ENCODE results near the gene EMP1. TPM values are rescaled to one million over a fixed set of nuclear protein-coding genes. Genes with fewer than 3 reads are reported as not detected.
A peak's percentile ranks its signal among the peaks of the same experiment; 100 is the strongest.

The EMP1 gene
- total and polyA plus RNA-seq, 12 donors: 46.2 to 403 (median 88.5) TPM

- H3K27me3 ChIP-seq: no peaks in the 10 kb centered on the region
- DNase-seq (no peak), ATAC-seq (no peak)
- WGBS, 2 donors: 74 to 76% methylated on average over 11 of the region's 11 CpGs
- no peaks in the 10 kb centered on the region for H3K36me3 ChIP-seq
- no peak overlapping the region for H3K4me3 ChIP-seq
- TF ChIP-seq, protein P1, sequence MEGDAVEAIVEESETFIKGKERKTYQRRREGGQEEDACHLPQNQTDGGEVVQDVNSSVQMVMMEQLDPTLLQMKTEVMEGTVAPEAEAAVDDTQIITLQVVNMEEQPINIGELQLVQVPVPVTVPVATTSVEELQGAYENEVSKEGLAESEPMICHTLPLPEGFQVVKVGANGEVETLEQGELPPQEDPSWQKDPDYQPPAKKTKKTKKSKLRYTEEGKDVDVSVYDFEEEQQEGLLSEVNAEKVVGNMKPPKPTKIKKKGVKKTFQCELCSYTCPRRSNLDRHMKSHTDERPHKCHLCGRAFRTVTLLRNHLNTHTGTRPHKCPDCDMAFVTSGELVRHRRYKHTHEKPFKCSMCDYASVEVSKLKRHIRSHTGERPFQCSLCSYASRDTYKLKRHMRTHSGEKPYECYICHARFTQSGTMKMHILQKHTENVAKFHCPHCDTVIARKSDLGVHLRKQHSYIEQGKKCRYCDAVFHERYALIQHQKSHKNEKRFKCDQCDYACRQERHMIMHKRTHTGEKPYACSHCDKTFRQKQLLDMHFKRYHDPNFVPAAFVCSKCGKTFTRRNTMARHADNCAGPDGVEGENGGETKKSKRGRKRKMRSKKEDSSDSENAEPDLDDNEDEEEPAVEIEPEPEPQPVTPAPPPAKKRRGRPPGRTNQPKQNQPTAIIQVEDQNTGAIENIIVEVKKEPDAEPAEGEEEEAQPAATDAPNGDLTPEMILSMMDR (IDR thresholded peaks at IDR 0.05): no peak
- intact Hi-C loops (cut with DNase I): loop anchor here in 1 of 10 donors (10.0 kb wide), 1 partner anchor 49 kb away; no protein-coding TSS in a partner anchor
- H3K4me1 ChIP-seq: peaks cover 7 to 55% (median 18%) of the 10 kb centered on the region in 9 donors
- peak overlapping the region in 2 of 10 donors; percentile 10 to 12 for H3K27ac ChIP-seq
- H3K9me3 ChIP-seq: no peaks in the 10 kb centered on the region
These were observed 2.9 kb upstream of the EMP1 start for GRCh38 chr12:13193505-13194231.

DNA sequence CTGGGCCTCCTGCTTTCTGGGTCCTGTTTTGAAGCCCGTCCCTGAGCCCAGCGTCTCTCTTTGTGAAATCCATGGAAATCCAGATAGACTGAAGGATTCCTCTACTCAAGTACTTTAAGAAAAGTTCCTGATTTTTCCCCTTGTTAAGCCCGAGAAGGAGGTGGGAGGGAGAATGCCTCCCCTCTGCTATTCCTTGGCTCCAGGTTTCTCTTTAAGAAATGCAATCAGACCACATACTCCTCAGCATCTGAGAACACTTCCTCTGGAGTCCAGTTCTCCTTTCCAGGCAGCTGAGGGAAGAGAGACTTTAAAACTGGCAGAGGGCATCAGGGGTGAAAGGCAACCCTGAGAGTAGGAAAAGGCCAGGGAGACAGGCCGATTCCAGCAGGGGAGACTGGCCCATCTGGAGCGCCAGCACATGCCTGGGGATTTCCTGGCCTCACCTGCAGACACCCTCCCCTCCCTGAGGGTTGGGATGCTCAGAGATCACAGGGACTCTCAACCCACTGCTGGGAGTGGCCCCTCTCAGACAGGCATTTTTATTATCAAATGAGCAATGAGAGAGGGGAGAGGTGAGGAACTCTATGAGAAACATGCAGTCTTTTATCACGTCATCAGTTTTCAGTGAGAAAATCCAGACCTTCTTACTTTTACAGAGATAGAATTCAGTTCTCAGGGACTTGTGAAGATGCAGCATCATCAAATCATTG lies 2.0 kb upstream of the EMP1 start:
- Histone ChIP-seq H3K4me1 (peaks cover 7 to 64% (median 23%) of the 10 kb centered on the region in 9 donors), H3K36me3 (no peaks in the 10 kb centered on the region), H3K9me3 (no peaks in the 10 kb centered on the region), H3K4me3 (no peak overlapping the region), H3K27ac (peak overlapping the region in 7 of 10 donors; percentile 3 to 60 (median 12)), H3K27me3 (no peaks in the 10 kb centered on the region)
- ATAC-seq (no peak), DNase-seq (no peak)
- intact Hi-C loops (cut with DNase I): loop anchor here in 4 of 10 donors (5.0 to 10.0 kb wide), 4 partner anchors 42 to 92 kb away; partner anchors contain the start of gene GSG1 (in 1 of the 4)
- WGBS, 2 donors: 67 to 69% methylated on average over 6 of the region's 6 CpGs
- TF ChIP-seq, protein P1 (IDR thresholded peaks at IDR 0.05): no peak

- 77 to 85% methylated on average over 4 of the region's 4 CpGs for WGBS, 2 donors
- TF ChIP-seq, protein P1 (IDR thresholded peaks at IDR 0.05): no peak
- Histone ChIP-seq H3K4me3 (no peak overlapping the region), H3K4me1 (peaks cover 7 to 71% (median 30%) of the 10 kb centered on the region in 9 donors), H3K27ac (peak overlapping the region in 7 of 10 donors; percentile 87 to 97 (median 92)), H3K36me3 (peaks cover 0 to 3% (median 0%) of the 10 kb centered on the region in 9 donors), H3K9me3 (no peaks in the 10 kb centered on the region), H3K27me3 (no peaks in the 10 kb centered on the region)
- ATAC-seq (no peak), DNase-seq (no peak)
- intact Hi-C loops (cut with DNase I): loop anchor here in 4 of 10 donors (5.0 to 10.0 kb wide), 4 partner anchors 43 to 93 kb away; partner anchors contain the start of gene GSG1 (in 1 of the 4)
These were observed 1.3 kb upstream of the EMP1 start for GRCh38 chr12:13195250-13195649.

DNA sequence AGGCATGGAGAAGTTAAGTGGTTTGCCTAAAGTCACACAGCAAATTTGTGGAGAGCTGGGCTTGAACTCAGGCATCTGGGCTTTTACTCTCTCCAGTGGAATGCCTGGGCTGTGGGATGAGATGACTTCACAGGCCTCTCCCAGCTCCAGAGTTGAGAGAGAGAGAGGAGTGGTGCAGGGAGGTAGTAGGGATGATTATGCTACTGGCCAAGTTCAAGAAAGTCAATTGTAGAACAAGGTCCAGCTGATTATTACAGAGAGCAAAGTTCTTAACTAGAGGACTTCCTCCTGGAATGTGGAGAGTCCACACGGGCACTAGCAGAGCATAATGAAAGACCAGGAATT lies 769 bp upstream of the EMP1 start:
- Histone ChIP-seq H3K9me3 (no peaks in the 10 kb centered on the region), H3K4me1 (peaks cover 7 to 76% (median 35%) of the 10 kb centered on the region in 9 donors), H3K27ac (peak overlapping the region; percentile 80 to 97 (median 92)), H3K36me3 (peaks cover 0 to 7% (median 0%) of the 10 kb centered on the region in 9 donors), H3K4me3 (peak overlapping the region in 5 of 10 donors; percentile 66 to 71 (median 68)), H3K27me3 (no peaks in the 10 kb centered on the region)
- WGBS, 2 donors: 0 to 4% methylated on average over 1 of the region's 1 CpG
- no peak for DNase-seq
- ATAC-seq: peak in 6 of 8 donors; percentile 0 to 12 (median 3)
- intact Hi-C loops (cut with DNase I): loop anchor here in 5 of 10 donors (2.0 to 10.0 kb wide), 6 partner anchors 43 to 97 kb away; partner anchors contain the start of gene GSG1 (in 1 of the 5)
- TF ChIP-seq, protein P1 (IDR thresholded peaks at IDR 0.05): no peak
